NOMO-1 treated with dmso at 0.1 percent for 144 hours (cell line): ENCODE data around the gene NSUN6.

Experiments
- DNase-seq: peaks from one replicate; lab custom pipeline; 2025; ENCODE audit not compliant: unreplicated experiment; lab: John Stamatoyannopoulos, UW

Gene NSUN6

GRCh38 chr10:18563003-18563726 is 88.2 kb downstream of the NSUN6 start:
- no peak for DNase-seq

DNA sequence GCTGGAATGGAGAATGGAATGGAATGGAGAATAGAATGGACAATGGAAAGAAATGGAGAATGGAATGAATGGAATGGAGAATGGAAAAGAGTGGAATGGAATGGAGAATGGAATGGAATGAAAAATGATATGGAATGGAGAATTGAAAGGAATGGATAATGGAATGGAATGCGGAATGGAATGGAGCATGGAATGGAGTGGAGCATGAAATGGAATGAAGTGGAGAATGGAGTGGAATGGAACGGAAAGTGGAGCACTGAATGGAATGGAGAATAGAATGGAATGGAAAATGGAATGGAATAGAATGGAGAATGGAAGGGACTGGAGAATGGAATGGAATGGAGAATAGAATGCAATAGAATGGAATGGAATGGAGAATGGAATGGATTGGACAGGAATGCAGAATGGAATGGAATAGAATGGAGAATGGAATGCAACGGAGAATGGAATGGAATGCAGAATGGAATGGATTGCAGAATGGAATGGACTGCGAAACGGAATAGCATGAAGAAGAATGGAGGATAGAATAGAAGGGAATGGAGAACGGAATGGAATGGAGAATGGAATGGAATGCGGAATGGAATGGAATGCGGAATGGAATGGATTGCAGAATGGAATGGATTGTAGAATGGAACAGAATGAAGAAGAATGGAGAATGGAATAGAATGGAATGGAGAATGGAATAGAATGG is 89.4 kb downstream of the NSUN6 start:
- no peak for DNase-seq

DNA sequence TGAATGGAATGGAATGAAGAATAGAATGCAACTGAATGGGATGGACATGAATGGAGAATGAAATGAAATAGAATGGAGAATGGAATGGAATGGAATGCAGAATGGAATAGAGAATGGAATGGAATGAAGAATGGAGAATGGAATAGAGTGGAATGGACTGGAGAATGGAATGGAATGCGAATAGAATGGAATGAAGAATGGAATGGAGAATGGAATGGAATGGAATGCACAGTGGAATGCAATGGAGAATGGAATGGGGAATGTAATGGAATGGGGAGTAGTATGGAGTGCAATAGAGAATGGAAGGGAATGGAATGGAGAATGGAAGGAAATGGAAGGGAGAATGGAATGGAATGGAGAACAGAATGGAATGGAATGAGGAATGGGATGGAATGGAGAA is 93.4 kb downstream of the NSUN6 start:
- DNase-seq, result no peak

DNA sequence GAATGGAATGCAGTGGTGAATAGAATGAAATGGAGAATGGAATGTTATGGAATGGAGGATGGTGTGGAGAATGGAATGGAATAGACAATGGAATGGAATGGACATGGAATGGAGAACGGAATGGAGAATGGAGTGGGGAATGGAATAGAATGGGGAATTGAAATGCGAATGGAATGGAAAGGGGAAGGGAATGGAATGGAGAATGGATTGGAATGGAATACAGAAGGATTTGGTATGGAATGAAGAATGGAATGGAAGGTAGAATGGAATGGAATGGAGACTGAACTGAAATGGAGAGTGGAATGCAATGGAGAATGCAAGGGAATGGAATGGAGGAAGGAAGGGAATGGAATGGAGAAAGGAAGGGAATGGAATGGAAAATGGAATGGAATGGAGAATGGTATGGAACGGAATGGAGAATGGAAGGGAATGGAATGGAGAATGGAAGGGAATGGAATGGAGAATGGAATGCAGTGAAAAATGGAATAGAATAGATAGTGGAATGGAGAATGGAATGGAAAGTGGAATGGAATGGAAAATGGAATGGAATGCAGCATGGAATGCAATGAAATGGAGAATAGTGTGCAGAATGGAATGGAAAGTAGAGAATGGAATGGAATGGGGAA is 94.8 kb downstream of the NSUN6 start:
- DNase-seq, result no peak

- DNase-seq, result no peak
Measured at GRCh38 chr10:18554479-18554878, 96.9 kb downstream of the NSUN6 start.

DNA sequence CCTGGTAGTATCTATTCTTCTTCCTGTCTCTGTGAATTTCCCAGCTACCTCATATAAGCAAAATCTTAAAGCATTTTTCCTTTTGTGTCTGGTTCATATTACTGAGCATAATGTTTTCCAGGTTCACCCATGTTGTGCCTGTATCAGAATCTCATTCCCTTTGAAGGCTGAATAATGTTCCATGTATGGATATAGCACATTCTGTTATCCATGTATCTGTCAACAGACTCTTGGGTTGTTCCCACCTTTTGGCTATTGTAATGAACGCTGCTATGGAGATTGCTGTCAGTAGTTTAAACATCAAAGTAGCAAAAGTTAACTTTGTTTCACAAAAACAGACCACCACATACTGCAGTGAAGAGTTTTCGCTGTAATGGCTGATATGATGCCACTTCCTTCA is 99.9 kb downstream of the NSUN6 start:
- no peak for DNase-seq

- no peak for DNase-seq
Measured at GRCh38 chr10:18549105-18549504, 102.3 kb downstream of the NSUN6 start.

DNA sequence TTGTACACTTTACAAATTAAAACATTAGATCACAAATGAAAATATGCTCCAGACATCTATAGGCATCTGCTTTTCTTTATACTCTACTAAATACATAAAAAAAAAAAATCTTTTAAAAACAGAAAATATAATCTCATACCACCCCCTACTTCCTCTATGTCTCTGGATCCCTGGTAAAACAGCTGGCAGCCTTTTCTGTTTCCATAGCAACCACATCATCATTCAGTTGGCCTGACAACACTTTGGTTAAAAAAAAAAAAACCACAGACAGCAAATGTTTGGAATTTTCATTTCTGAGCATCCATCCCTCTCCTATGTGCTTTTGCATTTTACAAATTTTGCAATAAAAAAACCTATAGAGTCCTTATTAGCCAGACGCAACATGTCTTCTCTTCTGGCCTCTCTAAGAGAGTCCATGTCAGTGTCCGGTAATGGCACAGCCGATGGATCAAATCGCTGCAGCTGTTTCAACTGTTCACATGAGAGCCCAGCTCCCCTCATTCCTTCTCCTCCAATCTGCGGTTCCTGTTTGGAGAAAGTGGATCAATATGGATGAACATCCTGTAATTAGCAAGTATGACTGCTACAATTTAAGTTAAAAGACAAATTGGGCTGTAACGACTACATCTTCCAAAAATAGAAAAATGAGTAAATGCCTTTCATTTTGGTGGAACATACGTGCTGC is 105.6 kb downstream of the NSUN6 start:
- no peak for DNase-seq

DNA sequence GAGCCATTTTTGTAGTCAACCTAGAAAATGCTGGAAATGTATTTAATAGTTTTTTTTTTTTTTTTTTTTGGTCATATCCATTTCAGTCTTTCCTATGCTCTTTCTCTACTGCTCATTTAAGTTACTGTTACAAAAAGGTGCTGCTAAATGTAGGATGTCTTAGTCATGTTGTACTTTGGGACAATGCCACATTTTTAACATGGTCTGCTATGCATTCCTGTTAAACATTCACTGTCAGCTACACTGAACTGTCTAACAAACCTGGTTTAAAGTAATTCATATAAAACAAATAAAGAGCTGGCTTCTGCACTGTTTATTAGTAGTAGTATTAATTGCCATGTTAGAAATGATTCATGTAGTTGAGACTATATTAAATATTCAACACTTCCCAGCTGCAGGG is 108.6 kb downstream of the NSUN6 start:
- no peak for DNase-seq

GRCh38 chr10:18540195-18540594 is 111.2 kb downstream of the NSUN6 start:
- DNase-seq, result no peak

DNA sequence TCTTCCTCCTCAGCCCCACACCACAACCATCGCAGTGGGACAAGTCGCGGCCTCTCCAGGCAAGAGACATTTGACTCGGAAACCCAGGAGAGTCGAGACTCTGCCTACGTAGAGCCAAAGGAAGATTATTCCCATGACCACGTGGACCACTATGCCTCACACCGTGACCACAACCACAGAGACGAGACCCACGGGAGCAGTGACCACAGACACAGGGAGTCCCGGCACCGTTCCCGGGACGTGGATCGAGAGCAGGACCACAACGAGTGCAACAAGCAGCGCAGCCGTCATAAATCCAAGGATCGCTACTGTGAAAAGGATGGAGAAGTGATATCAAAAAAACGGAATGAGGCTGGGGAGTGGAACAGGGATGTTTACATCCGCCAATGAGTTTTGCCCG is 112.1 kb downstream of the NSUN6 start:
- no peak for DNase-seq

DNA sequence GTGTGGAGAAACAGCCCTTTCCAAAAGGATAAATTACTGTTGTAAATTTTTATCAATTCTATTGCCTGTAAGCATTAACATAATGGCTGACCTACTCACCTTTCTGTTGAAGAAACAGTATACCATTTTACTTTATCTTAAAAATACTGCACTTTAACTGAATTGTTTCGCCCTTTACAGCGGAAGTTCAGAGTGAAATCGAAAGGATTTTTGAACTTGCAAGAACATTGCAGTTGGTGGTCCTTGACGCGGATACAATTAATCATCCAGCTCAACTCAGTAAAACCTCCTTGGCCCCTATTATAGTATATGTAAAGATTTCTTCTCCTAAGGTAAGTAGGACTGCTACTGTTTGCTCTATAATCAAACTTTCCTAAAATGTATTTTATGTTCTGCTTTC is 117.5 kb downstream of the NSUN6 start:
- DNase-seq, result no peak

GRCh38 chr10:18532881-18533535 is 118.4 kb downstream of the NSUN6 start:
- DNase-seq, result no peak

GRCh38 chr10:18528292-18528691 is 123.1 kb downstream of the NSUN6 start:
- no peak for DNase-seq

DNA sequence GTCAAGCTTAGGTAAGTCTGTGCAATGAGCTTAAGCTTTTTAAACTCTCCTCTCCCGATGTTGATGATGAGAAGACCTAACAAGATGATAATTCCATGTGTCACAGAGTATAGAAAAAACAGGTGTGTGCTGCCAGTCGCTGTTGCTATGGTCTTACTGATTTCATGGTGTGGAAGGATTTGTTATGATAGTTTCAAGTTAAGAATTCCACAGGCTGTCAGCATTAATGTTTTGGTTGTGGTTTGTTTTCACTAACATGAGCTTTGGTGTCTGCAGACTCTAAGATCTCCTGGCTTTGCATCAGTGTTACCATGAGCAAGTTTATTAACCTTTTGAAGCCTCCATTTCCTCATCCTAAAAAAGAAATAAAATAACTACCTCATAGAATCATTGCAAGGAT is 123.7 kb downstream of the NSUN6 start:
- DNase-seq, result no peak

DNA sequence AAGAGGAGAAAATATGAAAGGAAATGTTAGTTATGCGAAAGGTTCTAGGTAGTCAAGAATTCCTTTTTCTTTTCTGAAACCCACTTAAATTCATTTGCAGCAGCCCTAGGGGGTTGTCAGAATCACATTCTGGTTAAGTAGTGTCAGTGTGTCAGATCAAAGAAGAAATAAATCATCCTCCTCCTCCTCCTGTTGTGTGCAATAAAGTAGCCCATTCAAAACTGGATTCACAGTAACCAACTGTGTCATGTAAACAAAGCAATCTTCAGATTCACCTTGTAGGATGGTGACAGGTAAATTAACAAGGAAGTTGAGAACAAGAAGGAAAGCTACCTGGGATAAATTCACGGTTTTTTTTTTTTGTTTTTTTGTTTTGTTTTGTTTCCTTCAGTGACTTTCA is 127.5 kb downstream of the NSUN6 start:
- DNase-seq, result no peak

DNA sequence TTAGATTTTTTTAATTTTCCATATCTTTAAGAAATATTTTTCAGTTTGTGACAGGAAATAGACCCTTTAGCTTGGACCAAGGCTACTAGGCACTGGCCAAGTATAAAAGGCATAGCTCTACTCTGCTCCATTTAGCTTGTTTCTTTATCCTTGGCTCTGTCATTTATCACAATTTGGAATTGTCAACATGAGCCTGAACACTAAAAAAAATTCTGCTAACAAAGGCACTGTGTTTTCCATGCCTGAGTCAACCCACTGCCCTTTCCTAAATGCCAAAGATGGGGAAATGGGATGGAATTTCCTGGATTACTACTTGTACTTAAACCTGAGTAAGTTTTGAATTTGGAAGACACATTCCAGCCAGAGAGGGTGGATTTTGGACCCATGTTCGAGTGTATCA is 128.4 kb downstream of the NSUN6 start:
- no peak for DNase-seq

DNA sequence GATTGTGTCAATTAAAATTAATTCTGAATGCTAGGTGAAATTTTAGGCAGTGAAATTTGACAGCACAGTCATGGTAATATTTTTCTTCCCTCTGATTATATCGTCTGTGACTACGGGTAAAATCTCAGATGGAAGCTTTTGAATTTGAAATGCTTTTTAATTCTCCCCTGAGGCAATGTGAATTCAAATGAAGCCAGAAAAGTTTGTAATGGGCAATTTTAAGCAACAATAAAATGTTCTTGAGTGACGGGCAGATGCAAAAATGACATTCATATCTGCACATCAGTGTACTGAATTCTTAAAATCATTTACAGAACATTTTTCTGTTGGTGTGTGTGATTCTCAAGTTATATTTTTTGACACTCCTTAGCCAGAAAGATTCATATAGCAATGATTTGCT is 134.5 kb downstream of the NSUN6 start:
- DNase-seq, result no peak

- no peak for DNase-seq
Measured at GRCh38 chr10:18514537-18514936, 136.8 kb downstream of the NSUN6 start.

DNA sequence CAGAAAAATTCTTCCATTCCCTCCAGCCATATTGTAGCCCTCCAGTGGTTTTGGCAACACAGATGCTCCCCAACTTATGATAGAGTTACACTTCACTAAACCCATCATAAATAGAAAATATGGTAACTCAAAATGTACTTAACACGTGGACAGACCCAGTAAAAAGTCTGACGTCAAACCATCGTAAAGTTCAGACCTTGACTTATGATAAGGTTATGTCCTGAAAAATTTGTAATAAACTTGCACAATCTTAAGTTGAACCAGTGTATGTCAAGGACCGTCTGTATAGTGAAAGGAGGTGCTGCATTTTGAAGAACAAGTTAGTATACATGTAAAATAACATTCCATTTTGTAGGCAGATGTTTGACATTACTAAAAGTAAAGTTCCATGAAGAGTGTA is 142.8 kb downstream of the NSUN6 start:
- no peak for DNase-seq

GRCh38 chr10:18505456-18506118 is 145.8 kb downstream of the NSUN6 start:
- DNase-seq, result no peak
